SJCRH30 (cell line): Measurements from ENCODE around the gene CELF1. TPM values are rescaled to one million over a fixed set of nuclear protein-coding genes. Genes with fewer than 3 reads are reported as not detected.

Experiments used
- DNase-seq, 2 experiments: peaks; one replicate each; pipeline ENCODE4 v3.0.0-alpha.2; 2015 to 2020
- H3K27ac ChIP-seq: fragments of 250-450 bp; sonication (Bioruptor Pico); 2 replicates; pipeline ENCODE4 v1.5.1; 2020; ENCODE audit warnings: mild to moderate bottlenecking, moderate library complexity
- H3K27me3 ChIP-seq: fragments of 250-450 bp; sonication (Bioruptor Pico); 2 replicates; pipeline ENCODE4 v1.5.1; 2020; ENCODE audit warnings: mild to moderate bottlenecking, moderate library complexity
- H3K36me3 ChIP-seq: fragments of 250-450 bp; sonication (Bioruptor Pico); 2 replicates; pipeline ENCODE4 v1.5.1; 2020; ENCODE audit warnings: mild to moderate bottlenecking, moderate library complexity
- H3K4me1 ChIP-seq: fragments of 250-450 bp; sonication (Bioruptor Pico); 2 replicates; pipeline ENCODE4 v1.5.1; 2020; ENCODE audit warnings: mild to moderate bottlenecking, moderate library complexity
- H3K4me3 ChIP-seq: fragments of 250-450 bp; sonication (Bioruptor Pico); 2 replicates; pipeline ENCODE4 v1.5.1; 2020; ENCODE audit warnings: mild to moderate bottlenecking, moderate library complexity
- H3K9me3 ChIP-seq: fragments of 250-450 bp; sonication (Bioruptor Pico); replicated peaks from 2 replicates; pipeline ENCODE4 v1.5.1; 2020; ENCODE audit warnings: mild to moderate bottlenecking, moderate library complexity
- total RNA-seq: library from RNA; depleted of rRNA; stranded (reverse); fragments of >200 nt; shearing (Covaris generic); gene quantifications from 2 replicates; pipeline ENCODE4 v1.2.3, GENCODE V29; 2014

CELF1 gene
- total RNA-seq, 1 experiment from 2014 or later, result 108 TPM

- H3K27me3 ChIP-seq, result no peaks in the 10 kb centered on the region
- peaks cover 46% of the 10 kb centered on the region for H3K4me1 ChIP-seq
- peaks cover 4% of the 10 kb centered on the region; the same call in 1 of the 2 replicates for H3K36me3 ChIP-seq
- DNase-seq, result peak; percentile 49 to 91
- H3K9me3 ChIP-seq, result no peaks in the 10 kb centered on the region
- peak overlapping the region; percentile 69 for H3K27ac ChIP-seq
- H3K4me3 ChIP-seq, result no peak overlapping the region
These were observed 50.2 kb downstream of the CELF1 start for GRCh38 chr11:47502767-47503166.

- no peak for DNase-seq
- Histone ChIP-seq H3K27ac (no peak overlapping the region), H3K36me3 (peaks cover 4% of the 10 kb centered on the region; the same call in 1 of the 2 replicates), H3K4me1 (peaks cover 46% of the 10 kb centered on the region), H3K27me3 (no peaks in the 10 kb centered on the region), H3K9me3 (no peaks in the 10 kb centered on the region), H3K4me3 (no peak overlapping the region)
These were observed 51.8 kb downstream of the CELF1 start for GRCh38 chr11:47501101-47501500.

GRCh38 chr11:47500121-47500520, 52.8 kb downstream of the CELF1 start:
- peaks cover 4% of the 10 kb centered on the region; the same call in 1 of the 2 replicates for H3K36me3 ChIP-seq
- H3K27me3 ChIP-seq, result no peaks in the 10 kb centered on the region
- no peak for DNase-seq
- no peaks in the 10 kb centered on the region for H3K9me3 ChIP-seq
- no peak overlapping the region for H3K4me3 ChIP-seq
- peaks cover 46% of the 10 kb centered on the region for H3K4me1 ChIP-seq
- H3K27ac ChIP-seq, result no peak overlapping the region

GRCh38 chr11:47499614-47500013, 53.3 kb downstream of the CELF1 start:
- no peak for DNase-seq
- no peak overlapping the region for H3K27ac ChIP-seq
- no peaks in the 10 kb centered on the region for H3K27me3 ChIP-seq
- H3K9me3 ChIP-seq, result no peaks in the 10 kb centered on the region
- H3K4me1 ChIP-seq, result peaks cover 46% of the 10 kb centered on the region
- H3K4me3 ChIP-seq, result no peak overlapping the region
- H3K36me3 ChIP-seq, result peaks cover 8% of the 10 kb centered on the region; the same call in 1 of the 2 replicates

GRCh38 chr11:47499161-47499560, 53.8 kb downstream of the CELF1 start:
- H3K4me1 ChIP-seq, result peaks cover 46% of the 10 kb centered on the region
- H3K9me3 ChIP-seq, result no peaks in the 10 kb centered on the region
- peaks cover 11% of the 10 kb centered on the region; the same call in 1 of the 2 replicates for H3K36me3 ChIP-seq
- no peak for DNase-seq
- no peaks in the 10 kb centered on the region for H3K27me3 ChIP-seq
- no peak overlapping the region for H3K27ac ChIP-seq
- no peak overlapping the region for H3K4me3 ChIP-seq

- no peak overlapping the region for H3K4me3 ChIP-seq
- peaks cover 43% of the 10 kb centered on the region for H3K4me1 ChIP-seq
- no peaks in the 10 kb centered on the region for H3K9me3 ChIP-seq
- no peak for DNase-seq
- H3K27me3 ChIP-seq, result no peaks in the 10 kb centered on the region
- peaks cover 16% of the 10 kb centered on the region for H3K36me3 ChIP-seq
- H3K27ac ChIP-seq, result peak overlapping the region; percentile 27; the same call in 1 of the 2 replicates
These were observed 54.3 kb downstream of the CELF1 start for GRCh38 chr11:47498584-47499152.

- H3K4me1 ChIP-seq, result peaks cover 38% of the 10 kb centered on the region
- peak overlapping the region; percentile 27; the same call in 1 of the 2 replicates for H3K27ac ChIP-seq
- DNase-seq, result peak in 1 of 2 experiments; percentile 61
- no peaks in the 10 kb centered on the region for H3K27me3 ChIP-seq
- H3K9me3 ChIP-seq, result no peaks in the 10 kb centered on the region
- H3K4me3 ChIP-seq, result no peak overlapping the region
- H3K36me3 ChIP-seq, result peaks cover 18% of the 10 kb centered on the region
These were observed 54.8 kb downstream of the CELF1 start for GRCh38 chr11:47498149-47498548.

GRCh38 chr11:47496808-47497207, 56.1 kb downstream of the CELF1 start:
- H3K36me3 ChIP-seq, result peaks cover 28% of the 10 kb centered on the region
- H3K4me3 ChIP-seq, result no peak overlapping the region

GRCh38 chr11:47495856-47496217, 57.1 kb downstream of the CELF1 start:
- Histone ChIP-seq H3K4me1 (peaks cover 19% of the 10 kb centered on the region), H3K4me3 (no peak overlapping the region), H3K27me3 (no peaks in the 10 kb centered on the region), H3K36me3 (peaks cover 34% of the 10 kb centered on the region), H3K27ac (no peak overlapping the region), H3K9me3 (no peaks in the 10 kb centered on the region)
- DNase-seq, result no peak

More at GRCh38 chr11:47496808-47497207, 56.1 kb downstream of the CELF1 start:
- peaks cover 24% of the 10 kb centered on the region for H3K4me1 ChIP-seq
- no peaks in the 10 kb centered on the region for H3K27me3 ChIP-seq
- H3K27ac ChIP-seq, result no peak overlapping the region
- DNase-seq, result no peak
- H3K9me3 ChIP-seq, result no peaks in the 10 kb centered on the region

- Histone ChIP-seq H3K4me3 (no peak overlapping the region), H3K4me1 (peaks cover 19% of the 10 kb centered on the region), H3K9me3 (no peaks in the 10 kb centered on the region), H3K27ac (no peak overlapping the region), H3K36me3 (peaks cover 31% of the 10 kb centered on the region), H3K27me3 (no peaks in the 10 kb centered on the region)
- no peak for DNase-seq
These were observed 57.7 kb downstream of the CELF1 start for GRCh38 chr11:47495011-47495855.

- H3K4me1 ChIP-seq, result no peaks in the 10 kb centered on the region
- H3K4me3 ChIP-seq, result no peak overlapping the region
- peaks cover 62% of the 10 kb centered on the region for H3K36me3 ChIP-seq
- no peak for DNase-seq
- H3K9me3 ChIP-seq, result no peaks in the 10 kb centered on the region
- H3K27me3 ChIP-seq, result no peaks in the 10 kb centered on the region
- no peak overlapping the region for H3K27ac ChIP-seq
These were observed 63.6 kb downstream of the CELF1 start for GRCh38 chr11:47489395-47489755.

GRCh38 chr11:47488674-47489394, 64.1 kb downstream of the CELF1 start:
- Histone ChIP-seq H3K4me1 (no peaks in the 10 kb centered on the region), H3K27ac (no peak overlapping the region), H3K4me3 (no peak overlapping the region), H3K9me3 (no peaks in the 10 kb centered on the region), H3K27me3 (no peaks in the 10 kb centered on the region), H3K36me3 (peaks cover 62% of the 10 kb centered on the region)
- DNase-seq, result no peak

- H3K27ac ChIP-seq, result no peak overlapping the region
- no peaks in the 10 kb centered on the region for H3K27me3 ChIP-seq
- DNase-seq, result no peak
- no peaks in the 10 kb centered on the region for H3K9me3 ChIP-seq
- no peaks in the 10 kb centered on the region for H3K4me1 ChIP-seq
- no peak overlapping the region for H3K4me3 ChIP-seq
- peaks cover 66% of the 10 kb centered on the region for H3K36me3 ChIP-seq
These were observed 64.8 kb downstream of the CELF1 start for GRCh38 chr11:47488111-47488510.

GRCh38 chr11:47487421-47487820, 65.5 kb downstream of the CELF1 start:
- no peaks in the 10 kb centered on the region for H3K9me3 ChIP-seq
- no peaks in the 10 kb centered on the region for H3K4me1 ChIP-seq
- DNase-seq, result no peak
- H3K27me3 ChIP-seq, result no peaks in the 10 kb centered on the region
- H3K4me3 ChIP-seq, result no peak overlapping the region
- H3K27ac ChIP-seq, result no peak overlapping the region
- H3K36me3 ChIP-seq, result peaks cover 66% of the 10 kb centered on the region

- Histone ChIP-seq H3K27ac (no peak overlapping the region), H3K27me3 (no peaks in the 10 kb centered on the region), H3K4me3 (no peak overlapping the region), H3K4me1 (no peaks in the 10 kb centered on the region), H3K9me3 (no peaks in the 10 kb centered on the region), H3K36me3 (peaks cover 78% of the 10 kb centered on the region)
- DNase-seq, result no peak
These were observed 67.8 kb downstream of the CELF1 start for GRCh38 chr11:47485107-47485506.
